RWPE2 (cell line): ENCODE measurements around the gene SH3TC2.

ENCODE experiments used
- ATAC-seq: fragments of 200-7000 bp; cut with Tn5 transposase; 3 replicates; pipeline ENCODE4 v1.9.1; 2021; ENCODE audit warnings: low read depth
- DNase-seq: peaks from one replicate; pipeline ENCODE4 v3.0.0-alpha.2; 2020; ENCODE audit warnings: low spot score
- H3K27ac ChIP-seq: fragments of 450-650 bp; 2 replicates; pipeline ENCODE4 v1.5.1; 2017; ENCODE audit warnings: mild to moderate bottlenecking; ENCODE audit not compliant: poor library complexity, severe bottlenecking
- H3K27me3 ChIP-seq: fragments of 250-450 bp; sonication (Bioruptor Pico); 2 replicates; pipeline ENCODE4 v1.5.1; 2021; ENCODE audit warnings: mild to moderate bottlenecking, moderate library complexity; ENCODE audit not compliant: insufficient read depth, poor library complexity, severe bottlenecking
- H3K36me3 ChIP-seq: fragments of 250-450 bp; sonication (Bioruptor Pico); 2 replicates; pipeline ENCODE4 v1.5.1; 2020; ENCODE audit warnings: low read depth, mild to moderate bottlenecking, moderate library complexity
- H3K4me1 ChIP-seq: fragments of 250-450 bp; sonication (Bioruptor Pico); 2 replicates; pipeline ENCODE4 v1.5.1; 2021; ENCODE audit warnings: mild to moderate bottlenecking, moderate library complexity; ENCODE audit not compliant: insufficient read depth, poor library complexity, severe bottlenecking
- H3K4me3 ChIP-seq: fragments of 250-450 bp; sonication (Bioruptor Pico); 2 replicates; pipeline ENCODE4 v1.5.1; 2021; ENCODE audit warnings: mild to moderate bottlenecking, moderate library complexity; ENCODE audit not compliant: severe bottlenecking
- H3K9me3 ChIP-seq: fragments of 250-450 bp; sonication (Bioruptor Pico); 2 replicates; pipeline ENCODE4 v1.5.1; 2021; ENCODE audit warnings: mild to moderate bottlenecking, moderate library complexity; ENCODE audit not compliant: severe bottlenecking
- CTCF ChIP-seq: fragments of 450-650 bp; IDR thresholded peaks from one replicate; pipeline ENCODE4 v1.5.1; 2017; ENCODE audit warnings: mild to moderate bottlenecking, moderate library complexity; ENCODE audit not compliant: poor library complexity, severe bottlenecking

Gene SH3TC2

GRCh38 chr5:148966938-148967337, 95.9 kb downstream of the SH3TC2 start:
- DNase-seq = no peak
- Histone ChIP-seq H3K4me1 (peaks cover 30% of the 10 kb centered on the region), H3K27ac (peak overlapping the region; percentile 94), H3K9me3 (no peaks in the 10 kb centered on the region), H3K27me3 (no peaks in the 10 kb centered on the region), H3K36me3 (no peaks in the 10 kb centered on the region), H3K4me3 (no peak overlapping the region)
- TF ChIP-seq CTCF = no peak
- no peak for ATAC-seq

GRCh38 chr5:148966348-148966747, 96.5 kb downstream of the SH3TC2 start:
- Histone ChIP-seq H3K27ac (peak overlapping the region; percentile 94), H3K27me3 (no peaks in the 10 kb centered on the region), H3K9me3 (no peaks in the 10 kb centered on the region), H3K4me1 (peaks cover 28% of the 10 kb centered on the region), H3K4me3 (no peak overlapping the region), H3K36me3 (no peaks in the 10 kb centered on the region)
- DNase-seq (no peak), ATAC-seq (peak; percentile 26)
- no peak for TF ChIP-seq CTCF

GRCh38 chr5:148965511-148966265, 97.2 kb downstream of the SH3TC2 start:
- DNase-seq = peak; percentile 99
- Histone ChIP-seq H3K36me3 (no peaks in the 10 kb centered on the region), H3K4me3 (no peak overlapping the region)

GRCh38 chr5:148963664-148964063, 99.2 kb downstream of the SH3TC2 start:
- ATAC-seq = no peak
- no peak for TF ChIP-seq CTCF
- DNase-seq = no peak

More at GRCh38 chr5:148965511-148966265, 97.2 kb downstream of the SH3TC2 start:
- H3K27me3 ChIP-seq = no peaks in the 10 kb centered on the region
- peaks cover 28% of the 10 kb centered on the region for H3K4me1 ChIP-seq
- no peak for TF ChIP-seq CTCF
- peak overlapping the region; percentile 94 for H3K27ac ChIP-seq
- peak; percentile 93 for ATAC-seq
- no peaks in the 10 kb centered on the region for H3K9me3 ChIP-seq

GRCh38 chr5:148962761-148963324, 100.0 kb downstream of the SH3TC2 start:
- DNase-seq = no peak
- Histone ChIP-seq H3K9me3 (no peaks in the 10 kb centered on the region), H3K27ac (no peak overlapping the region), H3K36me3 (no peaks in the 10 kb centered on the region), H3K27me3 (no peaks in the 10 kb centered on the region), H3K4me3 (no peak overlapping the region), H3K4me1 (peaks cover 21% of the 10 kb centered on the region)
- ATAC-seq = no peak
- TF ChIP-seq CTCF = no peak

More at GRCh38 chr5:148963664-148964063, 99.2 kb downstream of the SH3TC2 start:
- Histone ChIP-seq H3K4me3 (no peak overlapping the region), H3K9me3 (no peaks in the 10 kb centered on the region), H3K27ac (peak overlapping the region; percentile 94), H3K36me3 (no peaks in the 10 kb centered on the region), H3K4me1 (peaks cover 21% of the 10 kb centered on the region), H3K27me3 (no peaks in the 10 kb centered on the region)
